Esophagus muscularis mucosa (tissue), 2 donors: ENCODE measurements around the gene OR1M1.

Experiments used
- POLR2A ChIP-seq: fragments of 450-650 bp; IDR thresholded peaks from one replicate; pipeline ENCODE4 v1.6.1; 2017; ENCODE audit warnings: antibody characterized with exemption, moderate library complexity, mild to moderate bottlenecking, low read depth
- POLR2AphosphoS5 ChIP-seq, 2 donors: sonication (generic); formaldehyde crosslinking; IDR thresholded peaks; one replicate each; pipeline ENCODE4 v1.6.1; 2017; ENCODE audit warnings: antibody characterized with exemption in 2 of 2

- no peak for TF ChIP-seq POLR2AphosphoS5 (IDR thresholded peaks at IDR 0.05)
- TF ChIP-seq POLR2A, result no peak
These were observed 16.8 kb upstream of the OR1M1 start for GRCh38 chr19:9070066-9070465.
